SHP77 (cell line): ENCODE results near the gene FRRS1L.
"Not testable (repeated sequence)": the region's sequence is repeated elsewhere in the genome, so short reads cannot be mapped to it uniquely, and the experiment has no call there.

ENCODE experiments used
- DNase-seq, 2 experiments: peaks; one replicate each; lab custom pipeline; 2025; lab: John Stamatoyannopoulos, UW

The FRRS1L gene

GRCh38 chr9:109129470-109130197 lies 37.4 kb downstream of the FRRS1L start:
- DNase-seq, result no peak

DNA sequence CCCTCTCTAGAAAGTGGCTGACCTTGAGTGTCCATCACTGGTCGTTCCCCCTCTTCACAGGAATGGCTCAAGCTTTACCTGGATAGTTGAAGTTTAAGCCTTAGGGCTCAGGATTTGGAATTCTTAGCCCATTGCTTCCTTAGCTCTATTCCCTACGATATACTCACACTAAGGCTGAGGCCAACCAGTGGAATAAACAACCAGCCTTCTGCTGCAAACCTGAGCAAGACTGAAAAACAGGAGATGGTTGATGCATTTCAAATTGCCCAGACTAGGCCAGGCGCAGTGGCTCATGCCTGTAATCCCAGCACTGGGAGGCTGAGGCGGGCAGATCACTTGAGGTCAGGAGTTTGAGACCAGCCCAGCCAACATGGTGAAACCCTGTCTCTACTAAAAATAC lies 40.4 kb downstream of the FRRS1L start:
- DNase-seq, result not testable (repeated sequence)

- DNase-seq, result no peak
These were observed 42.9 kb downstream of the FRRS1L start for GRCh38 chr9:109124121-109124520.

GRCh38 chr9:109122726-109123621 lies 44.1 kb downstream of the FRRS1L start:
- DNase-seq, result no peak

DNA sequence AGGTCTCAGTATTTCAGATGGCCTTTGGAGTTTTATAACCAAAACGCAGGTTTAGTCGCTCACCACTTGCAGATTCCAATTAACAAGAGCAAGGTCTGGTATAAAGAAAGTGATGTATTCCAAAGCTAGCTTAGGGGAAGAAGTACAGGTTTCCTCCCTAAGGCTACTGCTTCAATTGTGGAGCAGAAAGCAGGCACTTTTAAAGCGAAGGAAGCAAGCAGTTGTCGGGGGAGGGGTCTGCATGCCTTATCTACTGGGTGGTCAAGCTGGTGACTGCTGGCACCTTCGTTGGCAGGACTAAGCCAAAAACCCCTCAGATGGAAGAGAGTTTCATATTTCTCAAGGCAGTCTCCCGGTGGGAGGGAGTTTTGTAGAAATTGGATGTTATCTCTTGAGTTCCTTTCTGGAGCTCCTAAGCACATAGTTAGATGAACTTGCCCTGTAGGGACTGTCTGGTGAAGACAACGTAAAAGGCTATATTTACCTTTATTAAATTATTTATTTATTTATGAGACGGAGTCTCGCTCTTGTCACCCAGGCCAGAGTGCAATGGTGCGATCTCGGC lies 45.7 kb downstream of the FRRS1L start:
- no peak for DNase-seq

DNA sequence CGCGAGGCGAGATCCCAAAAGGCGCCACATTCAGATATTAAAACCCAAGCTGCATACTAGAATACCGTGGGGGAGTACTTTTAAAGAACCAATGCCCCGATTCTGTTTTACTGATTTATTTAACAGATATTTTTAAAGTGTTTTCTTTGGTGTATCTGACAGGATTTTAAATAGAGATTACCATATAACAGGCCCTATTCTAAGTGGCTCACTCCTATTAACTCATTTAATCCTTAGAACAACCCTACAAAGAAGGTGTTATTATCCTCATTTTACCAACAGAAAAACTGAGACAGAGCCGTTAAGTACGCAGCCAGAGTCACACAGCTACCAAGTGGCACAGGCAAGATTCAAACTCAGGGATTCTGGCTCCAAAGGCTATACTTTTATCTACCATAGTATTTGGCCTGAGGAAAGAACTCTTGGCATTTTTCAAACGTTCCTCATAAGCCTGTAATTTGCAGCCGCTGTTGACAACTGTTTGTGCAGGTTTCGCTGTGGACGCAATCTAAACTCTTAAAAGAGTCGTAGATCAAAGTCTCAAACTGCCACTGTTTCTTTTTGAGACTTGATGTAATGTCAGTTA lies 46.8 kb downstream of the FRRS1L start:
- DNase-seq, result no peak

DNA sequence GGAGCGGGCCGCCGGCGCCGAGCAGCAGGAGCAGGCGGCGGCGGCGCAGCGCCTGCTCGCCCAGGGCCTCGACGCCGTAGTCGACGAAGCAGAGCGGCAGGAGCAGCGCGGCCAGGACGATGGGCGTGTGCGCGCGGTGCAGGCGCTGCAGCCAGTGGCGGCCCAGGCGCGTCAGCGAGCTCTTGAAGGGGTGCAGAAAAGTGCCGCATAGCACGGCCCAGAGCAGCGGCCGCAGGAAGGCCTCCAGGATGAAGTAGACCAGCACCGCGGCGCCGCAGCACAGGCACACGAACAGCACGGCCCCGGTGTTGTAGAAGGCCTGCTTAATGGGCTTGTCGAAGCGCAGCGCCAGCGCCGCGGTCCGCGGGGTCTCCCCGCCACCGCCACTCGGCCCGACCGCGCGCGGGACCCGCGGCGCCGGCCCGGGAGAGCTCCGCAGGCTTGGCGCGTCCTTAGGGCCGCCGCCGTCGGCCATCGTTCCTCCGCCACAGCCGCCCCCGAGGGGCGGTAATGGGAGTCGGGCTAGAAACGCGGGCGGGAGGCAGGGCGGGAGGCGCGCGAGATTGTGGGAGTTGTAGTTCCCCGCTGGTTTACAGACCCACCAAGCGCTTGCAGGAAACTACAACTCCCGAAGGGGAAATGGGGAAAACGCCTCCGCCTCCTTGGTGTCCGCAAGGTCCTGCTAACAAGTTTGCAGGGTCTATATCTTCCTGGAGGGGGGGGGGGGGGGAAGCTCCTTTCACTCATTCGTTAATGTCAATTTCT lies 47.4 kb downstream of the FRRS1L start, which contains the start of gene TMEM245:
Gene TMEM245, minus strand, starts transcription at position 509 of the 765 bp plus-strand sequence. Its CDS starts 34 bp downstream, at position 475.
- peak; percentile 97 to 99 for DNase-seq

DNA sequence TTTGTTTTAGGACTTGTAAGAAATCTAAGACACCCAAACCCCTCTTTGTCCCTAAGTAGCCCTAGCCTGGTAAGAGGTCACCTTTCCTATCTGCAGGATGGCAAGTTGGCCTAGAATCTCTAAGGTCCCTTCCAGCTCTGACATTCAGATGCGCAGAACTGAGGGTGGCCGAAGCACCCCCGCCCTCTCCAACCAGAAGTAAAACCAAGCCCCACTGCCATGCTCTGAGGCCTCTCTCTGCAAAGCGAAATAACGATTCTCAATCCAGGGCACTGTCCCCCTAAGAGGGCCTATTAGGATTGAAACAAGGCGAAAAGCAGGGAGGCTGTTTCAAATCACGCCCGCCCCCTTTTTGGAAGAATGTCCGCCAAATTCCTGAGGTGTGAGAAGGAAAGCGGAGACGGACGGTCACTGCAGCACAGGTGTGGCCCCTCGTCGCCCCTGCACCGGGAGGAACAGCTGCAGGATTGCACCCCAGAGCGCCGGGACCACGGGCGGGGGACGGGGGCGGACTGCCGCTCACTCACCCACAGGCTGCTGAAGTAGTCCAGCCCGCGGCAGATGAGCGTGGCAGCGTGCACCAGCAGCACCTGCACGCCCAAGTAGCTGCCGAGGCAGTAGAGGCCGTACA lies 48.1 kb downstream of the FRRS1L start:
- DNase-seq, result no peak

GRCh38 chr9:109117856-109118807 lies 48.9 kb downstream of the FRRS1L start:
- no peak for DNase-seq

DNA sequence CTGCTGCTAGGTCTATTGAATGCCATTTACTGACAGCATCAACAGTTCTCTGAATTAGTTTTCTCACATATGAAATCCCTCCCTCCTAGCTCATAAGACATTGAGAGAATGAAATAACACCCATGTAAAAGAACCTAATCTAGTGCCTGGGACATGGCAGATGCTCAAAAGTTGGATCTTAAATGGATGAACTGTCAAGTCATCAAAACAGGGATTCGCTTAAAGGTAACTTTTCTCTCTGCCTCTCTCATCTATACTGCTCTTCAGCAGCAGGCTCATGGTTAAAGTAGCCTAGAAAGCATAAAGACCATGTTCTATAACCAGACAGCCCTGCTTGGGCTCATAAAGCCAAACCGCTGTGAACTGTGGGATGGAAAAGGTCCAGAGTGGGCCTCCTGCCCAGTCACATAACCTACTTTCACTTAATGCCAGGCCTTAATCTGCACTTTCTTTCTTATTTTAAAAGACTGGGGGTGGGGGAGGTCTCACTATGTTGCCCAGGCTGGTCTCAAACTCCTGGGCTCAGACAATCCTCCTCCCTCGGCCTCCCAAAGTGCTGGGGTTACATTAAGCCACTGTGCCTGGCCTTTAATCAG lies 51.0 kb downstream of the FRRS1L start:
- DNase-seq, result no peak

DNA sequence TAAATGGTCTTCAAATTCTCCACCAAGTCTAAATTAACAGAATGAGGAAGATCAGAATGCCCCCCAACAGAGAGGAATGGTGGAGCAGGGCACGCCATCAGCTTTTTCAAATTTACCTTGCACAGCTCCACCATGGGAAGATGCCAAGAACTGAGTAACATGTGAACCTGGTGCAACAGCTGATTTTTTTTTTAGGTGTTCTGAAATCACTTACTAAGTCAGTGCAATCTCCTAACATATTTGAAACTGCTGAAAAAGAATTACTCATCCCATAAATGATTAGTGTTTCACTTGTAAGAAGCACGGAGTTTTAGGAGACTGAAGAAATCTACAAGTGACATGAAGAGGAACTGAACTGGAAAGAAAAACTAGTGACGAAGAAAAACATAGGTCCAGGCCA lies 52.4 kb downstream of the FRRS1L start:
- DNase-seq, result no peak

GRCh38 chr9:109113892-109114609 lies 53.0 kb downstream of the FRRS1L start:
- DNase-seq, result no peak

- no peak for DNase-seq
These were observed 53.8 kb downstream of the FRRS1L start for GRCh38 chr9:109113254-109113653.

GRCh38 chr9:109110329-109111021 lies 56.6 kb downstream of the FRRS1L start:
- DNase-seq, result no peak

DNA sequence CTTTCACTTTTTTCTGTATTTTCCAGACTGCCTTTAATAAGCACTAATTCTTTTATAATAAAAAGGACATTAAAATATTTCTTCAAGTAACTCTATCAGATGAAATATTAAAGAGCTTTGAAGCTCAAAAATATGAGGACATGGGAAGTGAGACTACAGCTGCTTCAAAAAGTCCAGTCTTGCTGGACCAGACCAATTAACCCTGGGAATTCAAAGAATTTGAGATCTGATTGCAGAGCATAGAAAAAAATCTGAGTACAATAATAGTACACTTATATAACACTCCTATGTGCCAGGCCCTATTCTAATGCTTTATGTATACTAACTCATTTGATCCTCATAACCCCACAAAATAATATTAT lies 57.1 kb downstream of the FRRS1L start:
- no peak for DNase-seq

- DNase-seq, result no peak
These were observed 58.7 kb downstream of the FRRS1L start for GRCh38 chr9:109108318-109108717.

GRCh38 chr9:109107402-109108240 lies 59.4 kb downstream of the FRRS1L start:
- no peak for DNase-seq
